Measurements from ENCODE around the gene NPEPL1. TPM values are rescaled to one million over a fixed set of nuclear protein-coding genes. Genes with fewer than 3 reads are reported as not detected.

NPEPL1 gene
- polyA plus RNA-seq, 1 donor (not counting 4 experiments of a cell fraction or from before 2014, with no cell fraction given), result 4.4 TPM

- peaks cover 92% of the 10 kb centered on the region for H3K79me2 ChIP-seq (ENCODE audit: control insufficient read depth, insufficient read depth, low read length)
- no peak for DNase-seq (ENCODE audit: low read depth, low spot score)
- no peaks in the 10 kb centered on the region for H3K27me3 ChIP-seq (ENCODE audit: control insufficient read depth, extremely low read depth, insufficient read depth, low read length)
- H3K4me1 ChIP-seq (ENCODE audit: control insufficient read depth, extremely low read depth, insufficient read depth, low read length), result peaks cover 36% of the 10 kb centered on the region
- no peaks in the 10 kb centered on the region for H3K9me3 ChIP-seq (ENCODE audit: control insufficient read depth, low read depth, low read length)
- H3K36me3 ChIP-seq (ENCODE audit: control insufficient read depth in 2 of 2, extremely low read depth in 1 of 2, insufficient read depth in 2 of 2, low read length in 2 of 2), result peaks cover 12 to 16% of the 10 kb centered on the region in 2 experiments
- H3K9me1 ChIP-seq (ENCODE audit: control insufficient read depth, extremely low read depth, insufficient read depth, low read length), result no peaks in the 10 kb centered on the region
- H4K20me1 ChIP-seq (ENCODE audit: control insufficient read depth, extremely low read depth, insufficient read depth, low read length), result peaks cover 2% of the 10 kb centered on the region
- H3K4me3 ChIP-seq (ENCODE audit: control insufficient read depth in 2 of 3, extremely low read depth in 1 of 3, insufficient read depth in 2 of 3, low read depth in 1 of 3, low read length in 3 of 3), result no peak overlapping the region
- TF ChIP-seq, protein P1, sequence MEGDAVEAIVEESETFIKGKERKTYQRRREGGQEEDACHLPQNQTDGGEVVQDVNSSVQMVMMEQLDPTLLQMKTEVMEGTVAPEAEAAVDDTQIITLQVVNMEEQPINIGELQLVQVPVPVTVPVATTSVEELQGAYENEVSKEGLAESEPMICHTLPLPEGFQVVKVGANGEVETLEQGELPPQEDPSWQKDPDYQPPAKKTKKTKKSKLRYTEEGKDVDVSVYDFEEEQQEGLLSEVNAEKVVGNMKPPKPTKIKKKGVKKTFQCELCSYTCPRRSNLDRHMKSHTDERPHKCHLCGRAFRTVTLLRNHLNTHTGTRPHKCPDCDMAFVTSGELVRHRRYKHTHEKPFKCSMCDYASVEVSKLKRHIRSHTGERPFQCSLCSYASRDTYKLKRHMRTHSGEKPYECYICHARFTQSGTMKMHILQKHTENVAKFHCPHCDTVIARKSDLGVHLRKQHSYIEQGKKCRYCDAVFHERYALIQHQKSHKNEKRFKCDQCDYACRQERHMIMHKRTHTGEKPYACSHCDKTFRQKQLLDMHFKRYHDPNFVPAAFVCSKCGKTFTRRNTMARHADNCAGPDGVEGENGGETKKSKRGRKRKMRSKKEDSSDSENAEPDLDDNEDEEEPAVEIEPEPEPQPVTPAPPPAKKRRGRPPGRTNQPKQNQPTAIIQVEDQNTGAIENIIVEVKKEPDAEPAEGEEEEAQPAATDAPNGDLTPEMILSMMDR (optimal IDR thresholded peaks at IDR 0.05 in 1 of 3, IDR thresholded peaks at IDR 0.05 in 1 of 3, conservative IDR thresholded peaks at IDR 0.05 in 1 of 3; ENCODE audit: extremely low read depth in 1 of 3, insufficient read depth in 2 of 3, low read length in 3 of 3), result no peak
- TF ChIP-seq EZH2 (IDR thresholded peaks at IDR 0.05; ENCODE audit: low read length), result no peak
- H3K9ac ChIP-seq (ENCODE audit: control insufficient read depth, extremely low read depth, insufficient read depth, low read length), result no peak overlapping the region
- dilution Hi-C loops (cut with MboI; ENCODE audit: extremely low pct_ligation_motif_present, low sequenced_read_pairs), result no loop called here
- FAIRE-seq, result no peak
- H3K27ac ChIP-seq (ENCODE audit: control insufficient read depth, insufficient read depth, low read length), result no peak overlapping the region
- H3K4me2 ChIP-seq (ENCODE audit: control insufficient read depth, extremely low read depth, insufficient read depth, low read depth, low read length), result peak overlapping the region; percentile 29
- no peak overlapping the region for H2AFZ ChIP-seq (ENCODE audit: control insufficient read depth, low read length)
These were observed 34.6 kb upstream of the NPEPL1 start for GRCh38 chr20:58657986-58658385.

- Histone ChIP-seq H3K9me1 (ENCODE audit: control insufficient read depth, extremely low read depth, insufficient read depth, low read length) (no peaks in the 10 kb centered on the region), H3K9me3 (ENCODE audit: control insufficient read depth, low read depth, low read length) (no peaks in the 10 kb centered on the region), H3K9ac (ENCODE audit: control insufficient read depth, extremely low read depth, insufficient read depth, low read length) (no peak overlapping the region), H3K4me1 (ENCODE audit: control insufficient read depth, extremely low read depth, insufficient read depth, low read length) (peaks cover 30% of the 10 kb centered on the region), H3K27ac (ENCODE audit: control insufficient read depth, insufficient read depth, low read length) (no peak overlapping the region), H3K4me3 (ENCODE audit: control insufficient read depth in 2 of 3, extremely low read depth in 1 of 3, insufficient read depth in 2 of 3, low read depth in 1 of 3, low read length in 3 of 3) (no peak overlapping the region), H2AFZ (ENCODE audit: control insufficient read depth, low read length) (no peak overlapping the region), H3K4me2 (ENCODE audit: control insufficient read depth, extremely low read depth, insufficient read depth, low read depth, low read length) (no peak overlapping the region), H4K20me1 (ENCODE audit: control insufficient read depth, extremely low read depth, insufficient read depth, low read length) (peaks cover 2% of the 10 kb centered on the region), H3K79me2 (ENCODE audit: control insufficient read depth, insufficient read depth, low read length) (peaks cover 91% of the 10 kb centered on the region), H3K36me3 (ENCODE audit: control insufficient read depth in 2 of 2, extremely low read depth in 1 of 2, insufficient read depth in 2 of 2, low read length in 2 of 2) (peaks cover 13 to 19% of the 10 kb centered on the region in 2 experiments), H3K27me3 (ENCODE audit: control insufficient read depth, extremely low read depth, insufficient read depth, low read length) (no peaks in the 10 kb centered on the region)
- dilution Hi-C loops (cut with MboI; ENCODE audit: extremely low pct_ligation_motif_present, low sequenced_read_pairs), result no loop called here
- FAIRE-seq (no peak), DNase-seq (ENCODE audit: low read depth, low spot score) (no peak)
- TF ChIP-seq, protein P1 (optimal IDR thresholded peaks at IDR 0.05 in 1 of 3, IDR thresholded peaks at IDR 0.05 in 1 of 3, conservative IDR thresholded peaks at IDR 0.05 in 1 of 3; ENCODE audit: extremely low read depth in 1 of 3, insufficient read depth in 2 of 3, low read length in 3 of 3), result no peak
- no peak for TF ChIP-seq EZH2 (IDR thresholded peaks at IDR 0.05; ENCODE audit: low read length)
These were observed 33.8 kb upstream of the NPEPL1 start for GRCh38 chr20:58658760-58659159.
